T47D (cell line): ENCODE measurements around the gene SH2D5.

Experiments used
- DNase-seq, 2 experiments: peaks; one replicate each; pipeline versions ENCODE4 v3.0.0 to v3.0.0-alpha.2; 2011 to 2012; ENCODE audit warnings: low read depth in 1 of 2, low spot score in 1 of 2
- JUND ChIP-seq: IDR thresholded peaks from 2 replicates; pipeline ENCODE4 v1.6.1; 2012; ENCODE audit warnings: low read depth
- in situ Hi-C: cut with HindIII; loops from 2 replicates; pipeline ENCODE4 v1.10.0; 2016; ENCODE audit warnings: low sequenced_read_pairs, low pct_unique_long_range_greater_than_20kb

The SH2D5 gene

DNA sequence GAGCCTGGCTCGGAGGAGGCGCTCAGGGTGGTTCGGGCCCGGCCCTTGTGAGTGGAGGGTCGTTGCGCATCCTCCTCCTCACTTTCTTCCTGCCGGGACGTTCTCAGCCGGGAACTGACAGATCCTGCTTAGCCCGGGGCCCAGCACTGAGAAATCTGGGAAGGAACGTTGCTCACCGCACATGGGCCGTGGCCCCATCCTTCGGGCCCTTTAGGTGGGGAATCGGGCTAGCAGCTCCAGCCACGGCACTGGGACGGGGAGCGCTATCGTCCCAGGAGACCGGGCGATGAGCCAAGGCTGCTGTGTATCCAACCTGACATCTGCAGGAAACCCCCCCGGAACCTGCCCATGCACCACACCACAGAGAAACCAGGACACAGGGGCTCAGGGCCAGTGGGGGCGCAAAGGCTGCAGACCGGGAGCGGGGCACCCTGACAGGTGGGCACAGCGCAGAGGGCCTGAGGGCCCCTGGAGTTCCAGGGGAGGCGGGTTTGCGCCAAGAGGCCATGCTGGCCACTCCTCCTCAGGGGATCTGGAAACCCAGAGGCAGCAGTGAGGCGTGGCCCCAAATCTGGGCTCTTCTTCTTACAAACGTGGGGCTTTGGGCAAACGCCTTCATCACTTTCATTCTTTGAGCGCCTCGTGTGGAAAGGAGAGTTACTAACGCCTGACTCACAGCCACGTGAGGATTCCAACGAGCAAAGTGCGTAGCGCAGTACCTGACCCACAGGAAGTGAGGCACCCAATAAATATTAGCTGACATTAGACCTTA lies at the start of gene SH2D5:
Gene SH2D5 (minus strand): TSS at position 116 of the 772 bp plus-strand sequence. CDS start 4,659 bp downstream, outside the sequence.
- no peak for TF ChIP-seq JUND
- in situ Hi-C loops = no loop called here
- no peak for DNase-seq

DNA sequence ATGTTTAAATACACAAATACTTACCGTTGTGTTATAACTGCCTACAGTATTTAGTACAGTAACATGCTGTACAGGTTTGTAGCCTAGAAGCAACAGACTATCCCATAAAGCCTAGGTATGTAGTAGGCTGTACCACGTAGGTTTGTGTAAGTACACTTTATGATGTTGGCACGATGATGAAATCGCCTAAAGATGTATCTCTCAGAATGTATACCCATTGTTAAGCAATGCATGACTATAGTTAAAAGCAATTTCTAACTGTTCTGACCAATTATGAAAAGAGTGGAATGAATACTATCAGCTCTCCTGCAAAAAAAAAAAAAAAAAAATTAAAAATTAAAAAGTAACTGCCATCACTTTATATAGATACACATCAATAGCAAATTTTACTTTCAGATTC lies 43.2 kb upstream of the SH2D5 start:
- no peak for TF ChIP-seq JUND
- DNase-seq = no peak
- in situ Hi-C loops = no loop called here

DNA sequence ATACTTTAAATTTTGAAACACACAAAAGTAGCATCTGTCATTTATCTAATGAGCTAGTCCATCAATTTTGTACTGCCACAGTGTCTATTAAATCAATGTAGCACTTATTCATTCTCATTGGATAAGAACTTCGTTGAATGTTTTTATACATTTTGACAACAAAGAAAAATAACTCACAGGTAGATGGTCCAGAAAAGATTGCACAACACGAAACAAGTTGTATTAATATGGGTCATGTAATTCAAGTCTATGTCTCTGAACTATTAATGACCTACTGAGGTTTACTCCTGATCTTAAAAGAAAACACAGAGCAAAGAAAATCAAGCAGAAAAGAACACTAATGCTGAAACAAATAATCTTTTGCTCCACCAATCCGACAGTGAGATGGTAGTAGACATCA lies 39.3 kb upstream of the SH2D5 start:
- no peak for TF ChIP-seq JUND
- in situ Hi-C loops = no loop called here
- DNase-seq = no peak

DNA sequence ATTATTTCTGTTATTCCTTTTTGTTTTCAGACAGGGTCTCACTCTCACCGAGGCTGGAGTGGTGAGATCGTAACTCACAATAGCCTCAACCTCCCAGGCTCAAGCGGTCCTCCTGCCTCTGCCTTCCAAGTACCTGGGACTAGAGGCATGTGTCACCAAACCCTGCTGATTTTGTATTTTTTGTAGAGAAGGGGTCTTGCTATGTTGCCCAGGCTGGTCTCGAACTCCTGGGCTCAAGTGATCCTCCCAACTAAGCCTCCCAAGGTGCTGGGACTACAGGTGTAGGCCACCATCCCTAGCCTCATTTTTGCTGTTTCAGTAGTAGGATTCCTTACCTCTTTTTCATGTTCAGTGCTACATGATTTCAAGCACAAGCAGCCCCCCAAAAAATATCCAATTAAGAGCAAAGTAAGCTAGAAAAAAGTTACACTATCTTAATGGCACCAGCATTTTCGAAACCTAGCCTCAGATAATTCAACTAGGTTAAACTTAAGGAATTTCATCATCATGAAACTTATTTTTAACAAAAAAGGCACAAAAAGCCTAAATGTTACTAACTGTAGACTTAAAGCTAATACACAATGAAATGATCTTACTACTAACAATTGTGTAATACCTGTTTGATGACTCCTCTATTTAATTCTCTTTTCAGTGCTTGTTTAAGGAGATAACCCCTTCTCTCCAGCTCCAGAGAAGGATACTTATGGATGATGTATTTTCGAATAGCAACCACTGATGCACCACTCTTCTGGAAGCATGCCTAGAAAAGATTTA lies 38.0 kb upstream of the SH2D5 start:
- in situ Hi-C loops = no loop called here

DNA sequence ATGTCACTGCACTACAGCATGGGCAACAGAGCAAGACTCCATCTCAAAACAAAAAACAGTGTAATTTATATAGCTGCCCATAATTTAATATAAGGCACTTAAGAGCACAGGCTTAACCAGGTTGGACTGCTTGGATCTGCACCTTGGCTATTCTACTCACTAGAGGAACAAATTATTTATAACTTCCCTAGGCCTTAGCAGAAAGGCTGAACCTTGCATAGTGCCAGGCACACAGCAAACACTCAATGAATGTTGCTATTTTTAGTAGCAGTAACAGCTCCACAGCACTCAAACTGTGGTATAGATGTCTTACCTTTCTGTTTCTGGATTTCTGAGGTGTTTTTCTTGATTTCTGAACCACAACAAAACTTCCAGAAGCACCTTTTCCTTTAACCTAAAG lies 34.8 kb upstream of the SH2D5 start:
- in situ Hi-C loops = no loop called here
- TF ChIP-seq JUND = no peak
- DNase-seq = no peak

More for the DNA sequence above, 38.0 kb upstream of the SH2D5 start:
- DNase-seq = no peak
- TF ChIP-seq JUND = no peak

DNA sequence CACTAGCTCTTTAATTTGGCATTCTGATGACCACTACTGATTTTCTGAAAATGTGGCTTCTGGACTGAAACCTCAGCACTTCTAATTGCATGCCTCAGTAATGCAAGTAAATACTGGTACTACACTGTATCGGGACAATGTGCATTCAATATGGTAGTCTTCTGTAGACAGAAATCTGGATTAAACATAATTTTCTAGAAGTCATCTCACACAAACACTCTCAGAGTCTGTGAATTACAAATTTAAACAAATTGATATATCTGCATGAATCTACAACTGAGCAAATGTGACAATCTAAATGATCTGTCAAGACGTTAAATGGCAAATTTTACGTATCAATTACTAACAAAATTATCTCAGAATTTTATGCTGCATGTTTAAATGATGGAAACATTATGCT lies 30.9 kb upstream of the SH2D5 start:
- in situ Hi-C loops = no loop called here
- no peak for TF ChIP-seq JUND
- DNase-seq = no peak

DNA sequence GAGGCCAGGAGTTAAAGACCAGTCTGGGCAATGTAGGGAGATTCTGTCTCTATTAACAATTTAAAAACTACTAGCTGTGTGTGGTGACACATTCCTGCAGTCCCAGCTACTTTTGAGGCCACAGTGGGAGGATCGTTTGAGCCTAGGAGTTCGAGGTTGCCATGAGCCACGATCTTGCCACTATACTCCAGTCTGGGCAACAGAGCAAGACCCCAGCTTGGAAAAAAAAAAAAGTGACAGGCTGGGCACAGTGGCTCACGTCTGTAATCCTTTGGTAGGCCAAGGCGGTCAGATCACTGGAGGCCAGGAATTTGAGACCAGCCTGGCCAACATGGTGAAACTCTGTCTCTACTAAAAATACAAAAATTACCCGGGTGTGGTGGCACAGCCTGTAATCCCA lies 27.8 kb upstream of the SH2D5 start:
- no peak for TF ChIP-seq JUND
- in situ Hi-C loops = no loop called here
- DNase-seq = no peak

DNA sequence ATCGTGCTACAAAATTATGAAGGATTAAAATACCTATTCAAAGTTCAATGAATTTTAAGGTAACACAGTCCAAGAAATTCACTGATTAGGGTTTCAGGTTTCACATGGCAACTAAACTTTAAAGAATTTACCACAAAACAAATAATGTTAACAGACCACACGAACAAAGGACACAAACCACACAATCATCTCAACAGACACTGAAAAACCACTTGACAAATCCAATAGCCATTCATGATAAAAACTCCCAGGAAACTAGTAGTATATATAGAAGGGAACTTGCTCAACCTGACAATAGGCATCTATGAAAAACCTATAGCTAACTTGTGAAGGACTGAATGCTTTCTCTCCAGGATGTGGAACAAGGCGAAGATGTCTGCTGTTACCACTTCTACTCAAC lies 21.1 kb upstream of the SH2D5 start:
- in situ Hi-C loops = no loop called here
- DNase-seq = no peak
- TF ChIP-seq JUND = no peak

DNA sequence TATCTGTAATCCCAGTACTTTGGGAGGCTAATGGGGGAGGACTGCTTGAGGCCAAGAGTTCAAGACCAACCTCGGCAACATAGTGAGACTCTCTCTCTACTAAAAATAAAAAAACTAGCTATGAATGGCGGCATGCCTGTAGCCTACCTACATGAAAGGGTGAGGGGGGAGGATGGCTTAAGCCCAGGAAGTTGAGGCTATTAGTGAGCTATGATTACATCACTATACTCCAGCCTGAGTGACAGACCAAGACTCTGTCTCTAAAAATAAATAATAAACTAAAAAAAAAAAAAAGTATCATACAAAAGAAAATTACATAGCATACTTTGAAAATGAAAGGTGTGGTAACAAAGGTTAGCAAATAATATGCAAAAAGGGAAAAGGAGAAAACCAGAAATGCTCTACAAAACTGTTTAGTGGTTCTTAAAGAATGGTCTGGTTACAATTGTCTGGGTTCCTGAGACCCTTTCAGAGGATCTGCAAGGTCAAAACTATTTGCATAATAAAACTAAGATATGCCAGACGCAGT lies 19.0 kb upstream of the SH2D5 start:
- no peak for DNase-seq
- in situ Hi-C loops = no loop called here
- no peak for TF ChIP-seq JUND

DNA sequence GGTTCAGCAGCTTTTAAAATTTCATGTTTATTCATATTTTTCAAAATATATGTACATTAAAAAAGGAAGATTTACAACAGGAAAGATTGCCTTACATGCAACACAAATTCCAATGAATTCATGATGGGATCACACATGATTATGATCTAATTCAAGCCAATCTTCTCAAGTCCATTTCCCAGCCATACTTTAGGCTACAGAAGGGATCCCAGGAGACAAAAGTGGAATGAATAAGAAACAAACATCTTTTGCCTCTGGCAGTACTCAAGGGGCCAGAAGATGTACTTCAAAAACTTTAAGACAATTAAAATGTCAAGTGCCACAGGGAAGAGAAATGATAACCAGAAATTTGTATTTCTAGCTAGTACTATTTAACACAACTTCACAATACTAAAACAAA lies 10.2 kb upstream of the SH2D5 start:
- in situ Hi-C loops = no loop called here
- no peak for TF ChIP-seq JUND
- DNase-seq = no peak

DNA sequence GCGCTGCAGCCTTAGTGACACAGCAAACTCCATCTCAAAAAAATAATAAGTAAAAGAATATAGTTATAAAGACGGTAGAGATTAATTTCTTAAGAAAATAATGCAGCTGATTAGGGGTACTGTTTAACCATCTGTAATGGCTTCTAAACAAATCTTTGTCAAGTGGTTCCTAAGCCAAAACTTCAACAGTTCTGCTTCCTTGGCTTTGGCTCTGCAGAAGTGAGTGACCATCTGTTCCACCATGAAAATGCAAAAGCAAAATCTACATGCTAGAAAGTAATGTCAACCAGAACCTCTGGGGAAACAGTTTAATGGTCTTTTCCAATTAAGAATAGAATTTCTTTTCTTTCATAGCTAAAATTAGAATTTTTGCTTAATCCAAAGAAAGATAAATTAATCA lies 8.3 kb upstream of the SH2D5 start:
- no peak for TF ChIP-seq JUND
- no peak for DNase-seq
- in situ Hi-C loops = no loop called here

DNA sequence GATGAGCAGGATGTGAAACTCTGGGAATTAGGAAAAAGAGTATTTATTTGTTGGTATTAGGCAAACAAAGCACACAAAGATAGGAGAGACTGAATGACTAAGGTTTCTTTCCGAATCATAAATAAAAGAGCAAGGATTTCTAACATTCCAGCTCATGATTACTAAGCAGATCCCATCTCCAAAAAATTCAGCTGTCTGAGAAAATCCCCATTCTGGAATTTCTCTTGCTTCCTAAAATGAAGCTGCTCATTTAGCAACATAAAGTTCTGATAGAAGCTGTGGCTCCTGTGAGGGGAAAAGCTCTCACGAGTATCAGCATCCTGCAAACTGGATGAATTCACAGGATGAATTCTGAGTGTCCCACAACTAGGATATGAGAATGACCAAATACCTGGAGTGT lies 6.7 kb upstream of the SH2D5 start:
- in situ Hi-C loops = no loop called here
- no peak for DNase-seq
- TF ChIP-seq JUND = no peak

DNA sequence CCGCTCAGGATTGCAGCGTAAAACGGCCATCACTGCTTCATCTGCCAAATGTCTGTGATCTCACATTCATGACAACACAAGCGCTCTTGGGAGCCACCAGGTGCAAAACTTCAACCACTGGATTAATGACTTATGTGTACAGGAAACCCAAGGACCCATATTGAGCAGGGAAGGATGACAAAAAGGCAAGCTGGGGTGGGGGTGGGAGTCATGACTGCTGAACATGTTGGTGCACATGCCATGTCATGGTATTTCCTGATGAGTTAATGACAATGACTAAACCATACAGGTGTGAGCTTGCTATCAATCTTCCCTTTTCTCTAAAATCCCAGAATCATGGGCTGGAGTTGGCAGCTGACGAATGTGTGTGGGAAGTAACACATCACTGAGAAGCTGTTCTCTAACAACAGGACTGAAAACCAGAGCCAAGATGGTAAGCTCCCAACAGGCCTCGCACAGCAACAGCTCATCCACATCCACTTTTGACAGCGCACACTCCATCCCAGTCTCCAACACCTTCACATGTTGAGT lies 3.1 kb upstream of the SH2D5 start:
- in situ Hi-C loops = no loop called here
- TF ChIP-seq JUND = no peak
- DNase-seq = no peak
